ENCODE measurements around the gene ZNF785. TPM values are rescaled to one million over a fixed set of nuclear protein-coding genes. Genes with fewer than 3 reads are reported as not detected.
"Not testable (repeated sequence)": the region's sequence is repeated elsewhere in the genome, so short reads cannot be mapped to it uniquely, and the experiment has no call there.

Gene ZNF785
- total and polyA plus RNA-seq, 3 experiments from 2014 or later, result 4.8 to 13.0 (median 10.9) TPM

- DNase-seq, result no peak
- Mint-ChIP-seq H3K4me3 (no peak overlapping the region), H3K9me3 (no peaks in the 10 kb centered on the region), H3K27ac (peak overlapping the region in 1 of 8 donors; percentile 10), H3K4me1 (peaks cover 0 to 3% (median 0%) of the 10 kb centered on the region in 3 donors), H3K36me3 (peaks cover 0 to 37% (median 6%) of the 10 kb centered on the region in 3 donors), H3K27me3 (no peaks in the 10 kb centered on the region)
- POLR2A ChIA-PET, result no interaction called here
- H3K36me3 ChIP-seq (ENCODE audit: insufficient read depth, low read length), result peaks cover 7% of the 10 kb centered on the region
- H3K27me3 ChIP-seq (ENCODE audit: insufficient read depth, low read length, poor library complexity, severe bottlenecking), result no peaks in the 10 kb centered on the region
- no peak overlapping the region for H3K27ac ChIP-seq (ENCODE audit: low read depth, low read length)
- no peaks in the 10 kb centered on the region for H3K9me3 ChIP-seq (ENCODE audit: low read length)
- CTCF ChIA-PET, result interaction anchor here (1.0 to 3.3 kb wide), 4 partner anchors 7 to 171 kb away, joined by 3 to 18 read pairs (median 4); partner anchors contain the start of gene DCTPP1
- H3K4me3 ChIP-seq (ENCODE audit: low read length), result no peak overlapping the region
- no peaks in the 10 kb centered on the region for H3K4me1 ChIP-seq (ENCODE audit: insufficient read depth, low read length)
Observed at GRCh38 chr16:30600929-30601328, 15.4 kb upstream of the ZNF785 start.

DNA sequence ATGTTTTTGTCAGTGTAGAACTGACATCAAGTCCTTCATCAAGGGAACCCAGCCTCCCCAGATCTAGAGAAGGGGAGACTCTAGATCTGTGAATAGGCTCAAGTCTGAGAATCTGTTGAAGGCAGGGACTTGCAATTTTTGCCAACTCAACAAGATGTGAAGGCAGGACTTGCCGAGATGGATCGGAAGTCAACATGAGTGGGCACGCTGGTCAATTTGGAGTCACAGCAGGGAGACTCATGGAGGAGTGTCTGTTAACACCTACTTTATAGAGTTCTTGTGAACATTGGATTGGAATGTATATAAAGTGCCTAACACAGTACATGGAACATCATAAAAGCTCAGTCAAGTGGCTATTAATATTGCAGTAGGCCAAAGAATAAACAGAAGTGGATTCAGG, 14.7 kb upstream of the ZNF785 start:
- no peak overlapping the region for H3K4me3 ChIP-seq (ENCODE audit: low read length)
- POLR2A ChIA-PET, result interaction anchor here (0.5 kb wide), 1 partner anchor 32 kb away, joined by 3 read pairs; no protein-coding TSS in a partner anchor

DNA sequence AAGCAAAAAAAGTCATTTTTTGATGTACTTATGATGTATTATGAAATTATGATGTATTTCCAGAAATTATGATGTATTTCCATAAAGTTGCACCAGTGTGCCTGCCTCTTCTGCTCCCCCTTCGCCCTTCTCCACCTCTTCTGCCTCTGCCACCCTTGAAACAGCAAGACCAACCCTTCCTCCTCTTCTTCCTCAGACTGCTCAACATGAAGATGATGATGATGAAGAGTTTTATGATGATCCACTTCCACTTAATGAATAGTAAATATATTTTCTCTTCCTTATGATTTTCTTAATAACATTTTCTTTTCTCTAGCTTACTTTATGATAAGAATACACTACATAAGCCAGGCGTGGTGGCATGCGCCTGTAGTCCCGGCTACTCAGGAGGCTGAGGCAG, 7.4 kb upstream of the ZNF785 start:
- Histone ChIP-seq H3K27ac (ENCODE audit: low read depth, low read length) (no peak overlapping the region), H3K27me3 (ENCODE audit: insufficient read depth, low read length, poor library complexity, severe bottlenecking) (no peaks in the 10 kb centered on the region), H3K36me3 (ENCODE audit: insufficient read depth, low read length) (no peaks in the 10 kb centered on the region), H3K4me1 (ENCODE audit: insufficient read depth, low read length) (no peaks in the 10 kb centered on the region), H3K4me3 (ENCODE audit: low read length) (no peak overlapping the region), H3K9me3 (ENCODE audit: low read length) (no peaks in the 10 kb centered on the region)
- DNase-seq, result no peak
- Mint-ChIP-seq H3K27me3 (no peaks in the 10 kb centered on the region), H3K36me3 (no peaks in the 10 kb centered on the region), H3K4me3 (no peak overlapping the region), H3K4me1 (peaks cover 0 to 2% (median 0%) of the 10 kb centered on the region in 3 donors), H3K9me3 (no peaks in the 10 kb centered on the region), H3K27ac (no peak overlapping the region)
- ChIA-PET POLR2A (interaction anchor here (0.6 to 0.7 kb wide), 2 partner anchors 36 to 132 kb away, joined by 3 read pairs; no protein-coding TSS in a partner anchor), CTCF (interaction anchor here (1.2 kb wide), 1 partner anchor 163 kb away, joined by 3 read pairs; the partner anchor contains the start of gene DCTPP1)

More for the DNA sequence above, 14.7 kb upstream of the ZNF785 start:
- DNase-seq, result no peak
- Histone ChIP-seq H3K4me1 (ENCODE audit: insufficient read depth, low read length) (no peaks in the 10 kb centered on the region), H3K27me3 (ENCODE audit: insufficient read depth, low read length, poor library complexity, severe bottlenecking) (no peaks in the 10 kb centered on the region), H3K27ac (ENCODE audit: low read depth, low read length) (no peak overlapping the region), H3K9me3 (ENCODE audit: low read length) (no peaks in the 10 kb centered on the region), H3K36me3 (ENCODE audit: insufficient read depth, low read length) (peaks cover 7% of the 10 kb centered on the region)
- Mint-ChIP-seq H3K36me3 (peaks cover 0 to 34% (median 3%) of the 10 kb centered on the region in 3 donors), H3K27ac (no peak overlapping the region), H3K4me1 (peaks cover 0 to 3% (median 0%) of the 10 kb centered on the region in 3 donors), H3K27me3 (no peaks in the 10 kb centered on the region), H3K4me3 (no peak overlapping the region), H3K9me3 (no peaks in the 10 kb centered on the region)
- CTCF ChIA-PET, result interaction anchor here (1.0 to 3.3 kb wide), 4 partner anchors 8 to 170 kb away, joined by 3 to 18 read pairs (median 4); partner anchors contain the start of gene DCTPP1

- H3K27ac Mint-ChIP-seq; H3K9me3 Mint-ChIP-seq; H3K36me3 Mint-ChIP-seq; H3K36me3 ChIP-seq (ENCODE audit: insufficient read depth, low read length); H3K4me3 ChIP-seq (ENCODE audit: low read length); H3K27me3 ChIP-seq (ENCODE audit: insufficient read depth, low read length, poor library complexity, severe bottlenecking); H3K27me3 Mint-ChIP-seq; DNase-seq; H3K4me3 Mint-ChIP-seq; H3K27ac ChIP-seq (ENCODE audit: low read depth, low read length); H3K9me3 ChIP-seq (ENCODE audit: low read length); H3K4me1 ChIP-seq (ENCODE audit: insufficient read depth, low read length): not testable (repeated sequence)
- ChIA-PET POLR2A (interaction anchor here (0.6 kb wide), 1 partner anchor 169 kb away, joined by 5 read pairs; no protein-coding TSS in a partner anchor), CTCF (interaction anchor here (0.7 to 1.2 kb wide), 3 partner anchors 9 to 161 kb away, joined by 3 to 4 read pairs (median 3); partner anchors contain the start of gene DCTPP1)
- H3K4me1 Mint-ChIP-seq, result peaks cover 7 to 13% (median 11%) of the 10 kb centered on the region in 3 donors
Observed at GRCh38 chr16:30590869-30591268, 5.4 kb upstream of the ZNF785 start.

GRCh38 chr16:30589582-30589981, 4.1 kb upstream of the ZNF785 start:
- H3K27ac ChIP-seq (ENCODE audit: low read depth, low read length); H3K36me3 Mint-ChIP-seq; CTCF ChIA-PET; H3K27me3 ChIP-seq (ENCODE audit: insufficient read depth, low read length, poor library complexity, severe bottlenecking); H3K36me3 ChIP-seq (ENCODE audit: insufficient read depth, low read length); H3K4me3 ChIP-seq (ENCODE audit: low read length); POLR2A ChIA-PET; H3K27ac Mint-ChIP-seq; H3K9me3 ChIP-seq (ENCODE audit: low read length); DNase-seq; H3K4me3 Mint-ChIP-seq; H3K27me3 Mint-ChIP-seq; H3K9me3 Mint-ChIP-seq: not testable (repeated sequence)
- H3K4me1 Mint-ChIP-seq, result peaks cover 14 to 23% (median 20%) of the 10 kb centered on the region in 3 donors
- H3K4me1 ChIP-seq (ENCODE audit: insufficient read depth, low read length), result peaks cover 10% of the 10 kb centered on the region

GRCh38 chr16:30588651-30589050, 3.2 kb upstream of the ZNF785 start:
- no peaks in the 10 kb centered on the region for H3K36me3 ChIP-seq (ENCODE audit: insufficient read depth, low read length)
- H3K27ac ChIP-seq (ENCODE audit: low read depth, low read length), result no peak overlapping the region
- no peaks in the 10 kb centered on the region for H3K9me3 Mint-ChIP-seq
- H3K36me3 Mint-ChIP-seq, result peaks cover 0 to 7% (median 0%) of the 10 kb centered on the region in 3 donors
- no peak for DNase-seq
- H3K27ac Mint-ChIP-seq, result no peak overlapping the region
- H3K4me1 Mint-ChIP-seq, result peaks cover 19 to 28% (median 24%) of the 10 kb centered on the region in 3 donors
- H3K27me3 ChIP-seq (ENCODE audit: insufficient read depth, low read length, poor library complexity, severe bottlenecking), result no peaks in the 10 kb centered on the region
- H3K27me3 Mint-ChIP-seq, result peaks cover 0 to 3% of the 10 kb centered on the region in 2 donors
- CTCF ChIA-PET, result interaction anchor here (1.0 to 1.7 kb wide), 3 partner anchors 9 to 41 kb away, joined by 3 to 5 read pairs (median 4); partner anchors contain the start of gene ZNF688
- H3K4me3 ChIP-seq (ENCODE audit: low read length), result no peak overlapping the region
- no peak overlapping the region for H3K4me3 Mint-ChIP-seq
- no peaks in the 10 kb centered on the region for H3K9me3 ChIP-seq (ENCODE audit: low read length)
- H3K4me1 ChIP-seq (ENCODE audit: insufficient read depth, low read length), result peaks cover 12% of the 10 kb centered on the region
- POLR2A ChIA-PET, result interaction anchor here (0.7 kb wide), 1 partner anchor 84 kb away, joined by 10 read pairs; no protein-coding TSS in a partner anchor

GRCh38 chr16:30585022-30585399, 486 bp downstream of the ZNF785 start:
- Mint-ChIP-seq H3K27me3 (peaks cover 0 to 3% of the 10 kb centered on the region in 2 donors), H3K4me1 (peaks cover 24 to 32% (median 29%) of the 10 kb centered on the region in 3 donors), H3K4me3 (peak overlapping the region; percentile 78 to 91 (median 84)), H3K9me3 (no peaks in the 10 kb centered on the region), H3K36me3 (peaks cover 0 to 30% (median 2%) of the 10 kb centered on the region in 3 donors), H3K27ac (peak overlapping the region; percentile 12 to 92 (median 67))
- CTCF ChIA-PET, result interaction anchor here (1.2 to 1.8 kb wide), 4 partner anchors 12 to 50 kb away, joined by 3 to 5 read pairs (median 4); partner anchors contain the start of genes ZNF688 and ZNF747
- no peaks in the 10 kb centered on the region for H3K9me3 ChIP-seq (ENCODE audit: low read length)
- no peak for DNase-seq
- peaks cover 12% of the 10 kb centered on the region for H3K4me1 ChIP-seq (ENCODE audit: insufficient read depth, low read length)
- H3K27ac ChIP-seq (ENCODE audit: low read depth, low read length), result peak overlapping the region; percentile 71
- no peaks in the 10 kb centered on the region for H3K36me3 ChIP-seq (ENCODE audit: insufficient read depth, low read length)
- no peaks in the 10 kb centered on the region for H3K27me3 ChIP-seq (ENCODE audit: insufficient read depth, low read length, poor library complexity, severe bottlenecking)
- H3K4me3 ChIP-seq (ENCODE audit: low read length), result peak overlapping the region; percentile 95
- POLR2A ChIA-PET, result interaction anchor here (0.6 to 3.1 kb wide), 4 partner anchors 13 to 27 kb away, joined by 3 to 20 read pairs (median 4); partner anchors contain the start of genes ZNF688, ZNF689 and ZNF764
